SJSA1 (cell line): ENCODE results near the gene TUBB8. TPM values are rescaled to one million over a fixed set of nuclear protein-coding genes. Genes with fewer than 3 reads are reported as not detected.
"Not testable (repeated sequence)": the region's sequence is repeated elsewhere in the genome, so short reads cannot be mapped to it uniquely, and the experiment has no call there.

Experiments used
- DNase-seq, 2 experiments: peaks; one replicate each; pipeline ENCODE4 v3.0.0-alpha.2; 2015 to 2020; ENCODE audit warnings: low spot score in 2 of 2, low read depth in 1 of 2
- H3K27ac ChIP-seq: fragments of 250-450 bp; sonication (Bioruptor Pico); 2 replicates; pipeline ENCODE4 v1.5.1; 2020; ENCODE audit warnings: mild to moderate bottlenecking, moderate library complexity
- H3K27me3 ChIP-seq: fragments of 250-450 bp; sonication (Bioruptor Pico); replicated peaks from 2 replicates; pipeline ENCODE4 v1.5.1; 2020; ENCODE audit warnings: mild to moderate bottlenecking, moderate library complexity
- H3K36me3 ChIP-seq: fragments of 250-450 bp; sonication (Bioruptor Pico); 2 replicates; pipeline ENCODE4 v1.5.1; 2020; ENCODE audit warnings: mild to moderate bottlenecking
- H3K4me1 ChIP-seq: fragments of 250-450 bp; sonication (Bioruptor Pico); replicated peaks from 2 replicates; pipeline ENCODE4 v1.6.1; 2021; ENCODE audit warnings: mild to moderate bottlenecking
- H3K4me3 ChIP-seq: fragments of 250-450 bp; sonication (Bioruptor Pico); 2 replicates; pipeline ENCODE4 v1.5.1; 2020; ENCODE audit warnings: mild to moderate bottlenecking
- H3K9me3 ChIP-seq: fragments of 250-450 bp; sonication (Bioruptor Pico); replicated peaks from 2 replicates; pipeline ENCODE4 v1.5.1; 2020; ENCODE audit warnings: mild to moderate bottlenecking
- total RNA-seq: library from RNA; depleted of rRNA; stranded (reverse); fragments of >200 nt; shearing (Covaris generic); gene quantifications from 2 replicates; pipeline ENCODE4 v1.2.3, GENCODE V29; 2014

Gene TUBB8
- total RNA-seq, 1 experiment from 2014 or later: 0.68 TPM

- H3K27ac ChIP-seq: no peak overlapping the region
- DNase-seq: no peak
- no peaks in the 10 kb centered on the region for H3K9me3 ChIP-seq
- H3K27me3 ChIP-seq: peaks cover 3% of the 10 kb centered on the region; the same call in 1 of the 2 replicates
- no peaks in the 10 kb centered on the region for H3K4me1 ChIP-seq
- H3K4me3 ChIP-seq: no peak overlapping the region
- H3K36me3 ChIP-seq: no peaks in the 10 kb centered on the region
These were observed 31.5 kb upstream of the TUBB8 start for GRCh38 chr10:80477-81105.

GRCh38 chr10:79532-80215 lies 30.6 kb upstream of the TUBB8 start:
- H3K4me1 ChIP-seq: no peaks in the 10 kb centered on the region
- no peak for DNase-seq
- H3K9me3 ChIP-seq: no peaks in the 10 kb centered on the region
- H3K36me3 ChIP-seq: no peaks in the 10 kb centered on the region
- H3K27ac ChIP-seq: no peak overlapping the region
- peaks cover 3% of the 10 kb centered on the region; the same call in 1 of the 2 replicates for H3K27me3 ChIP-seq
- H3K4me3 ChIP-seq: no peak overlapping the region

DNA sequence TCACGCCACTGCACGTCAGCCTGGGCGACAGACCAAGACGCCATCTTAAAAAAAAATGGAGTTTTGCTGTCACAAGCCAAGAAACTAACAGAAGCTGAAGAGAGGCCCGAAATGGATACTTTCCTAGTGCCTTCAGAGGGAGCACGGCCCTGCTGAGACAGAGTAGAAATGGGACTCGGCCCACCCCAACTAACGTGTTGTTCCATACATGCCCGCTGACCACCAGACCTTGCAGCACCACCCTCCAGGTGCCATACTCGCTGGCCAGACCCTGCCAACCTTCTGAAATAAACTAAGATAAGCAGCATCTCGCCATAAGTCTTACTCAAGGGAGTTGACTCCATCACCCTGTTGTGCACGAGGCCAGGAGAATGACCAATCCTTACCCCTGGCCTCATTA lies 29.5 kb upstream of the TUBB8 start:
- Histone ChIP-seq H3K4me1 (peaks cover 3% of the 10 kb centered on the region; the same call in 1 of the 2 replicates), H3K27ac (no peak overlapping the region), H3K9me3 (no peaks in the 10 kb centered on the region), H3K36me3 (no peaks in the 10 kb centered on the region; the same call in 1 of the 2 replicates), H3K4me3 (no peak overlapping the region), H3K27me3 (no peaks in the 10 kb centered on the region)
- no peak for DNase-seq

DNA sequence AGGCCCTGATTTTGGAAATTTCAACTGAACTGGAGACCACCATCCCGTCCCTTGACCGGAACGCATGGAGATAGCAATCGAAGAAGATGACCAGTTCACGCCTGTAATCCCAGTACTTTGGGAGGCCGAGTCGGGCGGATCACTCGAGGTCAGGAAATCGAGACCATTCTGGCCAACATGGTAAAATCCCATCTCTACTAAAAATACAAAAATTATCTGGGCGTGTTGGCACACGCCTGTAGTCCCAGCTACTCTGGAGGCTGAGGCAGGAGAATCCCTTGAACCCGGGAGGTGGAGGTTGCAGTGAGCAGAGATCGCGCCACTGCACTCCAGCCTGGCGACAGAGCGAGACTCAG lies 25.1 kb upstream of the TUBB8 start:
- peak overlapping the region; percentile 55 for H3K4me3 ChIP-seq
- not testable (repeated sequence) for H3K27me3 ChIP-seq, H3K36me3 ChIP-seq, H3K27ac ChIP-seq, DNase-seq, H3K9me3 ChIP-seq, H3K4me1 ChIP-seq

DNA sequence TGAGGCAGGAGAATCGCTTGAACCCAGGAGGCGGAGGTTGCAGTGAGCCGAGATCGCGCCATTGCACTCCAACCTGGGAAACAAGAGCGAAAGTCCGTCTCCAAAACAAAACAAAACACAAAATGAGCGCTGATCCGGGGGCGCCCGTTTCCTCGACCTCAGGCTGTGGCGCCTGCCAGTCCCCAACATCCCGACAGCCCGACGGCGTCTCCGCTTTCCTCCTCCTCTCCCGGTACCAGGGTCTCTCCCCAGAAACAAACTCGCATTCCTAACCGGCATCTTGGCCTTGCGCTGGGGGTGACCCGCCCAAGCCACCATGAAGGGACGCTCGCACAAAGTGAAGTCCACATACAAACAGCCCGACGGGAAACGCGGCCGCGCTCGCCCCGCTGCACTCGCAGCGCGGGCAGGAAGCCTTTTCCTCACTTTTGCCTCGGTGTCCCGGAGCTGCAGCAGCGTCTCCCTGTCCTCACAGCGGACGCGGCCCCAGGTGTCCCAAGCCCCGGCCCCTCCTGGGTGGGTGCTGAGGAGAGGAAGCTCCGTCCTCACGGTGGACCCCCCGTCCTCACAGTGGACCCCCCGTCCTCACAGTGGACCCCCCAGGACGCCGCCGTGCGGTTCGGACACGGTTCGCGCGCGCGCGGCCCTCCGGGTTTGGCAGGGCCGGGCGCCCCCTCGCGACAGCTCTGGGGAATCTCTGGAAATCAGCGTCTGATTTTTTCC lies 24.6 kb upstream of the TUBB8 start:
- not testable (repeated sequence) for H3K4me1 ChIP-seq, H3K27me3 ChIP-seq, H3K9me3 ChIP-seq, H3K36me3 ChIP-seq
- peak overlapping the region; percentile 55 for H3K4me3 ChIP-seq
- H3K27ac ChIP-seq: peak overlapping the region; percentile 19; the same call in 1 of the 2 replicates
- peak; percentile 64 to 75 for DNase-seq

DNA sequence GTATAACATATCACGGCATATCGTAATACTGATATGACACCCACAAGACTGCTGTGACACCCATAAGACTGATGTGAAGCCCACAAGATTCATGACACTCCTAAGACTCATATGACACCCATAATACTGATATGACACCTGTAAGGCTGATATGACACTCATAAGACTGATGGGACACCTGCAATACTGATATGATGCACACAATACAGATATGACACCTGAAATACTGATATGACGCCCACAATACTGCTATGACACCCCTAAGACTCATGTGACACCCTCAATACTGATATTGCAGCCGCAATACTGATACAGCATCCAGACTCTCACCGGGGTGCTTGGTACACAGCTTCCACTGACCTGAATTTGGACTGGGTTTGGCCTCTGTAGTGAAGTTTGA lies 19.1 kb upstream of the TUBB8 start:
- DNase-seq, H3K9me3 ChIP-seq, H3K27ac ChIP-seq, H3K27me3 ChIP-seq, H3K36me3 ChIP-seq, H3K4me3 ChIP-seq, H3K4me1 ChIP-seq: not testable (repeated sequence)

DNA sequence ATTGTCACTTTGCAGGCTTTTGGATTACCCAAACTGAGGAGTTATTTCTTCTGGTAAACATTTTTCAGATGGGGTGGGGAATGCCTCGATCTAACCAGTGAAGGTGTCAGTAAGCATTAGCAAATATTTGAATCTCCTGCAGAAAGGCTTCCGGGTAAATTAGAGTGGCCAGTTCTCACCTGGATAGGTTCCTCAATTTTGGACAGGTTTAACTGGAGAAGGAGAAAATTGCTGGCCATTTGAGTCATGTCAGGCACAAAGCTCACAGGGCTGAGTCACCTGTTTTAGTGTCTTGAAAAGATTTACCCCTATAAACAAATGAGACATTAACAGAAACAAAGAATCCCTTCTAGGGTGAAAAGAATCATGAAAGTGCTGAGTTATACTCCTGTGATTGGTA lies 830 bp upstream of the TUBB8 start:
- DNase-seq, H3K4me3 ChIP-seq, H3K27me3 ChIP-seq, H3K4me1 ChIP-seq, H3K9me3 ChIP-seq, H3K36me3 ChIP-seq, H3K27ac ChIP-seq: not testable (repeated sequence)

DNA sequence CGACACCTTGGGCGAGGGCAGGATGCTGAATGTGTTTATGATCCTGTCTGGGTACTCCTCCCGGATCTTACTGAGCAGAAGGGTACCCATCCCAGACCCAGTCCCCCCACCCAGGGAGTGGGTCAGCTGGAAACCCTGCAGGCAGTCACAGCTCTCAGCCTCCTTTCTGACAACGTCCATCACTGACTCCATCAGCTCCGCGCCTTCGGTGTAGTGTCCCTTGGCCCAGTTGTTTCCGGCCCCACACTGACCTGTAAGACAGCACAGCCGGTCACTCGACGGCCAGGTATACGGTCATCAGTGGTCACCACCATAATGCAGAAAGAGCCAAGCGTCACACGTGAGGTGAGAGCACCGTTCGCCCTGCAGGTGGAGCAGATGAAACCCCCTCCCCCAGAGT lies 1.2 kb downstream of the TUBB8 start:
- H3K4me3 ChIP-seq, H3K27ac ChIP-seq, H3K27me3 ChIP-seq, DNase-seq, H3K9me3 ChIP-seq, H3K36me3 ChIP-seq, H3K4me1 ChIP-seq: not testable (repeated sequence)

DNA sequence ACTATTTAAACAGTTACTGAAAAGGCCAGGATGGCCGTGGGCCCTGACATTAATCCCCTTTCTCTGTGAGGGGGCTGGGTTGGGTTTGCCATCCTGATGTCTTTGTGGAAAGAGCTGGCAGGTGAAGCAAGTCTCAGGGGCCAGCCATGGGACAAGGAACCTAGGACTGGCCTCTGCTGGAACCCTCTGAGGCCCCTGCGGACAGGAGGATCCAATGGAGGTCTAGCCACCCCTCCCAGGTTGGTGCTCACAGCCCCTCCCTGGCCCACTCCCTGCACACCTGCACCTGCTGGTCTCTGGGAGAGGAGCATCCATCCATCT lies 35.8 kb downstream of the TUBB8 start:
- not testable (repeated sequence) for H3K36me3 ChIP-seq, H3K4me3 ChIP-seq, H3K9me3 ChIP-seq, H3K4me1 ChIP-seq, DNase-seq, H3K27ac ChIP-seq, H3K27me3 ChIP-seq

DNA sequence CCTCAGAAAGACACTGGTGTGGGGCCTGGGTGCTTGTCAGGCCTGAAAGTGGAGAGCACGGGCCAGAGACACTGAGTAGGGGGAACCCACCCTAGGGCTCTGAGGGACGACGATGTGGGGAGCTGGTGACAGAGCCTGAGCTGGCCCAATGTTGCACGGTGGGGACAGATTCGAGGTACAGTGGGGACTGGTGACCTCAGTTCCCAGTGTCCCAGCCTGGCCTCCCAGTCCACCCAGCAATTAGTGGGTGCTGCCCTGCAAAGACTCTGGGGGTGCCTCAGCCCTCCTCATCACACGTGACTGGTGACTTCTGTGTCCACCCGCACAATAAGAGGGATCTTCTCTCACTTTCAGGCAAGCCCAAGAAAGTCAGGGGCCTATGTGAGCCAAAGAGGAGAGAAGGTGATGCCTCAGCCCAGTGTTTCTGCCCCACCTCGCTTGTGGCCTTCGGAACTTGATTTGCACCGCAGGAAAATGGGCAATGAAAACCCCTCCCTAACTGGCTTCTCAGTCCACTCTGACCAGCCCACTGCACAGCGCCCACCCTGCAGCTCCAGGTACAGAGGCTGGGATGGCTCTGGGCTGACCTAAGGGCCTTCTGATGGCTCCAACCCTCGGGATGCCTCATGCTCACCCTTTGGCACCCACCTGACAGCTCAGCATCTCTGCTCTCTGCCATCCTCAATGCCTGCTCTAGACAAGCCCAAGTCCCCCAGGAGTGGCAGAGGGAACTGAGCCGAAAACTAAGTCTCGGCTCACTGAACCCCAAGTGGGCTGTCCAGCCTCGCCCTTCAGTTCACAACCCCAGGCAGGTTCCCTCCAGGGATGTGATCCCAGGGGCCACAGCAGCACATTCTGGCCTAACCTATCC lies 36.4 kb downstream of the TUBB8 start:
- not testable (repeated sequence) for DNase-seq, H3K36me3 ChIP-seq, H3K4me1 ChIP-seq, H3K4me3 ChIP-seq, H3K9me3 ChIP-seq, H3K27me3 ChIP-seq, H3K27ac ChIP-seq

DNA sequence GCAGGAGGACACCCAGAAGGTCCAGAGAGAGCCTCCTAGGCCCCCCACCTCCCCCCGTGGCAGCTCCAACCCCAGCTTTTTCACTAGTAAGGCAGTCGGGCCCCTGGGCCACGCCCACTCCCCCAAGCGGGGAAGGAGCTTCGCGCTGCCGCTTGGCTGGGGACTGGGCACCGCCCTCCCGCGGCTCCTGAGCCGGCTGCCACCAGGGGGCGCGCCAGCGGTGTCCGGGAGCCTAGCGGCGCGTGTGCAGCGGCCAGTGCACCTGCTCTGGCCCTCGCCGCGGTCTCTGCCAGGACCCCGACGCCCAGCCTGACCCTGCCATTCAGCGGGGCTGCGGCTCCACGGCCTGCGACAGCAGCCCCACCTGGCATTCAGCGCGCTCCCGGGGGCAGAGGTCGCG lies 37.8 kb downstream of the TUBB8 start:
- not testable (repeated sequence) for H3K36me3 ChIP-seq, DNase-seq, H3K27ac ChIP-seq, H3K4me3 ChIP-seq, H3K9me3 ChIP-seq, H3K4me1 ChIP-seq, H3K27me3 ChIP-seq

GRCh38 chr10:10261-10971 lies 38.7 kb downstream of the TUBB8 start:
- DNase-seq: not testable (repeated sequence)

More at GRCh38 chr10:10261-10971, 38.7 kb downstream of the TUBB8 start:
- not testable (repeated sequence) for H3K4me3 ChIP-seq, H3K27ac ChIP-seq, H3K27me3 ChIP-seq, H3K4me1 ChIP-seq, H3K9me3 ChIP-seq, H3K36me3 ChIP-seq
